Retina (tissue), 1 donor: ENCODE data around the gene GPD2.
A peak's percentile ranks its signal among the peaks of the same experiment; 100 is the strongest.

Experiments
- DNase-seq: peaks from one replicate; pipeline ENCODE4 v3.0.0-alpha.2; 2016

Gene GPD2

DNA sequence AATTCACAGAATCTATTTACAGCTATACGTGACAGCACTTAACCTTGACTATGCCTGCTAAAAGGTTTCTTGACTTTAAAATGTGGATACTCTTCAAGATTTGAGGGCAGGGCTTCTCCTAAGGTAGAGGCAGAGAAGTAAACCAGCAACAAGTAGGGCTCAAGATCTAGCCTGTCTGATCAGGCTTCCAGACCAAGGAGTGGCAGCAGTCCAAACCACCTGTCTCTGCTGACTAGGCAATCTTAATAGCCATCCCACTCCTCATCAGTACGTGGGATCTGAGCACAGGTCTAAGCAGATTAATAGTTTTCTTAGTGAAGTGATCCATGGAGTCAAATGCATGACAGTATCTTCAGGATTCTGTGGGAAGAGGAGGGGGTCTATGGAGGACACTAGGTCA lies 100.4 kb downstream of the GPD2 start:
- DNase-seq = no peak

- no peak for DNase-seq
Measured at GRCh38 chr2:156537141-156537540, 101.0 kb downstream of the GPD2 start.

DNA sequence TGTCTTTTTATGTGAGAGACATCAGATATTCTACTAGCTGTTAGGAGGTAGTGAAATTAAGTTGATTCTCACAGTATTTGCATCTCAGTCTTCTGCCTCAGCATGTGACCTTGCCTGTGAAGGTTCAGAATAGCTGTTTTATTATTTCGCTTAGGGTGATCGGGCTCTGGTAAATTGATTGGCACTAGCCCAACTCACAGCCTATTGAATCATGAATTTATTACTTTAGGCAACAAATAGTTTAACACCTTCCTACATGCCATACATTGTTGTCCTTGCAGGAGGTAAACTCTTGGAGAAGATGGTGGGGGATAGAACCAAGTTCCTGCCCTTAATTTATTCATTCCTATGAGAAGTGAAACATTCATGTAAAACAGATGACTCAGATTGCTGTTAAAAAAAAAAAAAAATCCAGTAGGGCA lies 101.9 kb downstream of the GPD2 start:
- no peak for DNase-seq

DNA sequence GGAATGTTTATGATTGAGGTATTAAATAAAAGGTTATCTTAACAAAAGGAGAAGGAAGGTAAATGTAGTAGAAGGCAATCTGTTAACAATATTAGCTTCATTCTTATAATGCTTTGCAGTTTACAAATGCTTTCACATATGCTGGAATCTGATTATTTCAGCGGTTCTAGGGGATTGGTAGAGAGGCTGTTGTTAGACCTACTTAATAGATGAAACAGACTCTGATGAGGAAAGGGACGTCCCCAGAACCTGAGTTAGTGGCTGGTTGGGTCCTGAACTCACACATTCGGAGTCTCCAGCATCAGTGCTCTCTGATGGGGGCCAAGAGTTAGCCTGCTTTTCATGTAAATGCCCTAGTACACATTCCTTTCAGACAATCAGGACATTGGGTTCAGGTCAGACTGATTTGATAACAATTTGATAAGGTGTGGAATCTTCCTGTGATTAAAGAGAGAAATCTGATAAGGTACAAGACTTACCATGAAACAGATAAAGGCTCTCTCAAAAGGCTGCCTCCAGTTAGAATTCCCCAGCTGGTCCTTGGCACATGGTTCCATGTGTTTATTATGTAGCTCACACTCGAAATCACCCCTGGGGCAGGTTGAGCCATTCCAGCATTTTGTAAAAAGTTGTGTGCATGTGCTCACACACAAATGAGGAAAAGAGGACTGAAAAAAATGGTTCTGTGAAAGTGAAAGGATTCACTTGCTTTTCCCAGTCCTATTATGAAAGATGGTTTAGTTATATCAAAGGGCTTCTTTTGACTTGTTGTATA lies 103.1 kb downstream of the GPD2 start:
- no peak for DNase-seq

- no peak for DNase-seq
Measured at GRCh38 chr2:156540706-156541105, 104.5 kb downstream of the GPD2 start.

- no peak for DNase-seq
Measured at GRCh38 chr2:156541229-156541628, 105.0 kb downstream of the GPD2 start.

- DNase-seq = no peak
Measured at GRCh38 chr2:156541706-156542105, 105.5 kb downstream of the GPD2 start.

GRCh38 chr2:156548413-156548812 lies 112.2 kb downstream of the GPD2 start:
- no peak for DNase-seq

- no peak for DNase-seq
Measured at GRCh38 chr2:156553714-156554442, 117.7 kb downstream of the GPD2 start.

- DNase-seq = no peak
Measured at GRCh38 chr2:156561326-156561725, 125.1 kb downstream of the GPD2 start.

- no peak for DNase-seq
Measured at GRCh38 chr2:156562124-156562523, 125.9 kb downstream of the GPD2 start.

DNA sequence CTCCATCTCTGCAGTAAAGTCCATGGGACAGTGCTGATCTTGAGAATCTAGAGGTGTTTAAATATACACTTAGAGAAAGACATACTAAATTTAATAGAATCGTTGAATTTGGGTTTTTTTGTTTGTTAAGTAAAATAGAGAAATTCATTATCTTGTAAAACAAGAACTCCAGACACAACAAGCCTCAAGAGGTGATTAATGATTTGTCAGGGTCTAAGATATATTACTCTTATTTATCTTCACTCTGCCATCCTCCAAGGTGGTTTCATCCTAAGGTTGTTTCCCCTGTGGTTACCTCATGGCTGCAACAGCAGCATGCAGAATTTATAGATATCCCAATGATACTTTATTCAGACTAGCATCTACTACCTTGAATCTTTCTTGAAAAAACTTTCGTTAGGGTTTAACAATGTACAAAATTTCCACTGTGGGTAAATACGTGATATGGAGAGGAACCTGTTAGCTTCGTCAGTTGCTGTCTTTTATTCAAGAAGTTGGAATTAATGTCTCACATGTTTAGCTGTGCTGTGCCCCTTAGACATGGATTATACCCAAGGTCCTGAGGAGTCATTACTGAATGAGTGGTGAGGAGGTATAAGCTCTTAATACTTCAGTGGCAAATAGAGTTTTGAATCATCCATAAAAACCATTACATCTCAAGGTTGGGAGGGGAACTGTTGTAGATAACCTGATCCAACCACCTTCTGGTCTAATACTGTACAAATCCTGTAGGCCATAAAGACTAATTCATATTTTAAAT lies 128.0 kb downstream of the GPD2 start:
- no peak for DNase-seq

DNA sequence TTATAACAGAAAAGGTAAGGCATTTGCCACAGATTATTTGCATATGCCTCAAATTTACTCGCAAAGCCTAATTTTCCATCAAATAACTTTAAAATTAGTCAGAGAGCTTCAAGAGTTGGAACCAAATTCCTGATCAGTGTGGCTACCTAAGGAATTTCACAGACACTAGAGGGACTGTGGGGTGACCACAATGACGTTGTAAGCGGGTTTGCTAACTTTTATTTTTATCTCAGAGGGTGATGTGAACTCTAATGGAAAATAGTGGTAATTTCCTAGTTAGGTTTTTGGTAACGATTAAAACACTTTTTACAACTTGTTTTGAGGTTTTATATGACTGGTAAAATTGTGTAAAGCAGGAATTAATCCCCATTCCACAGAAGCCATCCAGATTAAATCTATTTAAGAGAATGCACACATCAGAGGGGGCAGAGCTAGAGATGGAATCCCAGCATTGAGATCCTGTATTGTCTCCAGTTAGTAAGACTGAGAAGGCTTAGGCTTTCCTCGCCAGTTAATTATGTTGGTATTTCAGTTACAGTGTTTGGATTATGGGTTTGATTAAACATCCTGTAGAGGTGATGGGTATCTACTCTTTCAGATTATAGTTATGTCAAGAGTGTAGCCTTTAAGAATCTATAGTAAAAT lies 129.0 kb downstream of the GPD2 start:
- DNase-seq = no peak

DNA sequence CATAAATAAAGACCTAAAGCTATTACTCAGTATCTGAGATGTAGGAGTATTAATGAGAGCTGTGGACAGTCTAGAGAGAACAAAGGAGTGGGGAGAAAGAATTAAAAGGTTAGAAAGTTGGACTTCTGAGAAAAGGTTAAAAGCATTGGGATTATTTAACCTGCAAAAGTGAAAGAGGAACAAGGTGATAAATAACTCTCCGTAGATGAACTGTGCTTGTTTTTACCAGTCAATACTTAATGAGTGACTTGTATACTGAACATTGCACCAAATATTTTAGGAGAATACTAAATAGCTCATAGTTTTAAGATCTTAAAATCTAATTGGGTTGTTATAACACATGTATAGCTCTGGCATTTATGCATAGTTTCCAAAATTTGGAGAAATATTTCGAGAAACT lies 137.5 kb downstream of the GPD2 start:
- no peak for DNase-seq

DNA sequence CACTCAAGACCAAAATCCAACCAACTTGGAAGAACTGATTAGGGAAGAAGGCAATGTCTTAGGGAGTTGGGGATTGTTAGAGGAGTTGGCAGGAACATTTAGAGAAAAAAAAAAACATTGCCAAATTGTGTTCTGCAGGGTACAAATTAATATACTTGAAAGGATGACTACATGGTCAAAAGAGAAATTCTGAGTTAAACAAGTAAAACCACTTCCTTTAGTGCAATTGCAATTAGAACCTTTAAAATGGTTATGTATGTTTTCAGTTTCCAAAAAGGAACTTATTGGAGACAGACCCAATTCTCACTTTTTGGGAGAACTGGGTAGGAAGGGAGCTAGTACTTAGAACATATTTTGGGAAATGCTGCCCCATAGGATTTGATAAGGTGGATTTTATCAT lies 137.9 kb downstream of the GPD2 start:
- DNase-seq = no peak

GRCh38 chr2:156576005-156576404 lies 139.8 kb downstream of the GPD2 start:
- DNase-seq = no peak

GRCh38 chr2:156580501-156580900 lies 144.3 kb downstream of the GPD2 start:
- DNase-seq = no peak

DNA sequence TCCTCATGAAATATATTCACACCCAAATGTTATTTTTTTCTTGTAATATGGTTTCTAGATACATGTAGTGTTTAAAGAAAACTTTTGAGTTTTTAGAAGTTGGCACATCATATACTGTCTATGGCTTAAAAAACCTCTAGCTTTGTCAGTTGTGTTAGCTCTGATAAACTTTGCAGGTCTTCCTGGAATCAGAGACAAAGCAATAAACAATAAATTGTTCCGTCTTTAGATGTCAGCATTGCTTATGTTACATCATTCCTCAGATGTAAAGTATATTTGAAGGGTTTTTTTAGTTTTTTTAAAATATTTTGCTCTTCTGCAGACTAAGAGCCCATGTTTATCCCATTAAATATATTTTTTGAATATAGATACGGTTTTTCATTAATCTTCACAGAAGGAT lies 145.1 kb downstream of the GPD2 start:
- DNase-seq = no peak

DNA sequence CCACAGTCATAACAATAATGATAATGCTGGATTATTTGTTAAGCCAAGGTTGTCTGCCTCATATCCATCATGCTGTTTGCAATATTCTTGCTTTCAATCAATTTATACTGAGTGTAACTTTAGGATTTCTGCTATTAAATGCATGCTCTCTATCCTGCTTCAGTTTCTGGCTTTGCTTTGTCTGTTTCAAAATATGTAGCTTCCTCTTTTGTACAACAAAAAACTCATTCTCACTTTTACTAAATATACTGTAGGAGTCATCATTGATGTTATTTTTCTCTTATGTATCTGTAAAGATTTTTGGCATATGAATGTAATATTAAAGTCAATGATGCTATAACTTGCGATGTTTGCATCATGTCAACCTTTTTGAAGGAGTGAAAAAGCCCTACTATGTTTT lies 149.3 kb downstream of the GPD2 start:
- no peak for DNase-seq

DNA sequence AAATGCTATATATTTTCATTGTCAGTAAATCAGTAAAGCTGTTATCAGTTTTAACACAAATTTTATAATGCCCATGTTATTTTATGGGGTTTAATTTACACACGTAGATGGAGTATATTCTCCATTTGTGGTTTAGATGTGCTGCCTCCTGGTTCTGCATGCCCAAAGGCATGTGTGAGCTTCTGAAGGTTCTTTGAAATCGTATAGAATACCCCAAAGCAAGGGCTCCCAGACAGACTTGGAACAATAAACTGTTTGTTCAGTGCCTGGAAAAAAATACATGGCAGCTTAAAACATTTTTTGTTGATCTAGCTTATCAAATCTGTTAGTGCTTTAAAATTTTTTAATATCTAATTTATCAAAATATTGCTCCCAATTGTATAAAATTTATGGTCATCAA lies 150.4 kb downstream of the GPD2 start:
- DNase-seq = no peak

DNA sequence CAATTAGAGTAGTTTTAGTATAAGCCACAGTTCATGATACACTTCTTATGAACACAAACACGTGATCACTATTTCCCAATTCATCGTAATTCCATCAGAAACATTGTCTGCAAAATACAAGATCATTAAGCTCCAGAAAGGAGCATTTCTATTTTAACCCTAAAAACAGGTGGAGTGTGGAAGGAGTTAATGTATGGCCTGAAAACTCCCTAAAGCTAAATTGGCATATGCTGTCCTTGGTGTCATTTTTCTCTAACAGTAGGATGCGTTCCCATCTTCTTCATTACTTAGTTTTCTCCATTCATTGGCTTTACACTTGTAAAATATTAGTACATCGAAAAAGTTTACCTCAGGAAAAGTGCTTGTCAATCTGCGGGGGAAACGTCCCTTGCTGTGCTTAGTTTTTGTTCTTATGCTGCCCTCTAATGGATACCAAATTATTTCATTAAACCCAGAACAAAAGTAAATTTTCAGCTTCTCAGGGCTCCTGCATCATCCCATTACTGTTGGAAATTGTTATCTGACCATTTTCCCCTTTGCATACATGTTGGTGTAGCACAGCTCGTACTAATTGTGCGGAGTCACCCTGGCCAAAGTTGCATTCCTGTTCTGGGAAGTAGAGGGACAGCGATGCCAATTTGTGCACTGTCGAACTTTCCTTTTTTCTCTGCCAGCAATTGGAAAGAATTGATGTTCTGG lies 153.4 kb downstream of the GPD2 start:
- peak; percentile 61 for DNase-seq

DNA sequence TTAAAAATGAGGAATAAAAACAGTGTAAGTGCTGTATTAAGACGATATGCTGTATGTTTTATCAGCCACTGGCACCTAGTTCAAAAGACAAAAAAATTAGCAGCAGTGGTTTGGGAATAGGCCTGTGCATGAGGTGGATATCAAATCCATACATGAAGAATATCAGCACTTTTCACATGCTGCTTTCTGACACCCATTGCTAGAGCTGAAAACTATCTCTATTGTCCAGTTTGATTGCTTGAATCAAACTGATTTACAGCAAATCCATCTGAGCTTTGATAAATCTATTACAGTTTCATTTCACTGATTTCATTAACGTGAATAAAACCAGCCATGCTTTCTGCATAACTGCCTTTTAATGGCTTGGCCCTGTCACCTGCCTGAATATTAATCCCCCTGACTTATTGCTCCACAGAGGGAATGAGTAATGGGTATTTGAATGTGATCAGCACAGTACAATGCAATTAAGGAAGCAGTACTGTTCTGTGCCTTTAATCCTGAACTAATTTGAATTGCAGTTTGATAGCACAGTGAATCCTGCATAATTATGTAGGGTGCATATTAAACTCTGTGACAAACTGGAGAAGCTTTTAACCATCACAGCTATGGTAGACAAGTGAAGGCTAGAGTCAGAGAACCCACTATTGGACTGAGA lies 154.0 kb downstream of the GPD2 start:
- DNase-seq = no peak
